GM18505 (cell line): ENCODE data around the gene GDA.

Experiments used
- ATAC-seq: cut with Tn5 transposase; IDR thresholded peaks from one replicate; pipeline ENCODE4 v1.9.1; 2021; ENCODE audit not compliant: unreplicated experiment
- POLR2A ChIP-seq: IDR thresholded peaks from 4 replicates; pipeline ENCODE4 v1.6.1; 2011; ENCODE audit warnings: borderline replicate concordance; ENCODE audit not compliant: insufficient read depth, insufficient read length; ENCODE audit errors: extremely low read depth

Gene GDA

GRCh38 chr9:72292874-72293607 lies 143.8 kb downstream of the GDA start:
- TF ChIP-seq POLR2A, result no peak
- no peak for ATAC-seq

DNA sequence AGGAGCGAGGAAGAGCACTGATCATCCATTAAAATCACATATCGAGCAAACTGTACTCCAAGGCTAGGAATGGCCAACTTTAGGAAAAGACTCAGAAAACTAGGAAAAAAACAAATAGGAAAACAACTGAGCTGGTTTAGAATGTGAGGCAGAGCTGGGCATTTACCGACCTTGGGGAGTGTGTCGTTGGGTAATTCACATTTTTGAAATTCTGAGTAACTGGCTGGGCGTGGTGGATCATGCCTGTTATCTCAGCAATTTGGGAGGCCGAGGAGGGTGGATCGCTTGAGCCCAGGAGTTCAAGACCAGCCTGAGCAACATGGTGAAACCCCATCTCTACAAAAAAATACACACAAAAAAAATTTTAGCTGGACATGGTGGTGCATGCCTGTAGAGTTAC lies 145.7 kb downstream of the GDA start:
- no peak for ATAC-seq
- TF ChIP-seq POLR2A, result no peak

DNA sequence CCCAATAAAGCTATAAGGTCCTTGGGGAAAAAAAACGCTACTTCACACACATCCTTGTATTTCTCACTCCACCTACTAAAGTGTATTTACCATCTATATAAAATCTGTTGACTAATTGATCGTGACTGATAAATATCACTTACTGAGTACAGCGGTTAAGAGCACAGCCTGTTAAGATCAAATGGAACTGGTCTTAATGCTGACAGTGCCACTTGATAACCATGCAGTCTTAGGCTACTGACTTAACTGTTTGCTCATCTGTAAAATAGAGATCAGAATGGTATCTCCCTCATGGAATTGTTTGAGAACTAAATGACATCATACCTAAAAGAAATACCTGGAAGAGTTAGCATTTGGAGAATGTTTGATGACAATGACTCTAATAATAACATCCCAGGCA lies 148.3 kb downstream of the GDA start:
- TF ChIP-seq POLR2A, result no peak
- ATAC-seq, result no peak

DNA sequence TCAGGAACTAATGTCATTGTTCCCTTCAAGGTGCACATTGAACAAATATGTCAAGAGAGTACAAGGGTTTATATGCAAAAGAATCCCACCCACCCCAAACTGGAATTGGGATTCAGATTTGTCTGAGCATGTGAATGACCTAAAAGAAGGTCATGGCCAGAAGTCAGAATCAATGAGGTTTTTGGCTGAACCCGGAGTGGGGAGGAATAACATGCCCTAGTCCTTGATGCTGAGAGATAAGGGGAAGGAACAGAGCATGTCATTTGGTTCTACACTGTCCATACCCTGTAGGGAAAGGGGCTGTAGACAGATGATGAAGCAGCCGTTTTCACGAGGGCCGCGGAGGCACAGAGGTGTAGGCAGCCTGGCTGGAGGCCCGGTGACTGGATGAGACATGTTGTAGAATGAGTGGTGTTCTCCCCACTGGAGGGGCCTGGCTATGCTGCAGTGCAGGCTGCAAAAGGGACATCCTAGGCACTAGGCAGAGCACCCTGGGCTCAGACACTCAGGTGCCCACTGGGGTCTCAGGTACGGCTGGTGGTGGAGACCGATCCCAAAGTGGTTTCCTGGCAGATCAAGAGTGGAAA lies 149.9 kb downstream of the GDA start:
- no peak for TF ChIP-seq POLR2A
- ATAC-seq, result no peak

- TF ChIP-seq POLR2A, result no peak
- ATAC-seq, result no peak
Measured at GRCh38 chr9:72300873-72301272, 151.6 kb downstream of the GDA start.
